ENCODE results near the gene BTG1. TPM values are rescaled to one million over a fixed set of nuclear protein-coding genes. Genes with fewer than 3 reads are reported as not detected.
A peak's percentile ranks its signal among the peaks of the same experiment; 100 is the strongest.
"Not testable (repeated sequence)": the region's sequence is repeated elsewhere in the genome, so short reads cannot be mapped to it uniquely, and the experiment has no call there.

Gene BTG1
- total RNA-seq, 2 donors from 2014 or later, result 121 to 152 TPM

DNA sequence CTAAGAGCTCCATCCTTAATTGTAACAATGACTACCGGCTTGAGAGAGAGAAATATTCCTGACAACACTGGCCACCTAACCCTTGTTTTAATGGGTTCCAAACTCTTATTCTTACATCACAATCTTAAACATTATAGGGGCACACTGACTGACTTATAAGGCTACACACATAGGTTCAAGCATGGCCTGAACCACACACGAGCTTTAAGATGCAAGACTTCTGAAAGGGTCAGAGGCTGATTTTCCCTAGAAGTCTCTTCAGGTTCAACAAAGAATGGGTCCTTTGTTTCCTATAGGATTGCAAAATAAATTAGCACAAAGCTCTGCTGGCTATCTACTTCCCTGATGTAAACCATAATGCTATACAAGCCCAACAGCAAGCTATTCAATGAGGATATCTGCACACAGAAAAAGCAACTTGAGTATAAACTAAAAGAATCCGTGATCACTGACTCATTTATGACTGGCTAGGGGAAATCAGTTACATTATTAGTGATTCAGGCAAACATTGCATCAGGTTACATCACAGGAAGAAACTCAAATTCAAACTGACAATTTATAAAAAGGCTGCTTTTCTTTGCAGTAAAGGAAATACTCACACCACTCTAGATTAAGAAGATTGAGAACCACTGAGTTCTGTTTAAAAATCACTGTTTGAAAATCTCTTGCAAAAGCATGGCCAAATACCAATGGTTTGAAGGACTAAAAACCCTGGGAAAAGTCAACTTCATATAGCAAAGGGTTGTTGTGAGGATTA lies 8.5 kb downstream of the BTG1 start:
- intact Hi-C loops (cut with DNase I), result loop anchor here in 1 of 2 donors (10.0 kb wide), 1 partner anchor 562 kb away; no protein-coding TSS in a partner anchor

DNA sequence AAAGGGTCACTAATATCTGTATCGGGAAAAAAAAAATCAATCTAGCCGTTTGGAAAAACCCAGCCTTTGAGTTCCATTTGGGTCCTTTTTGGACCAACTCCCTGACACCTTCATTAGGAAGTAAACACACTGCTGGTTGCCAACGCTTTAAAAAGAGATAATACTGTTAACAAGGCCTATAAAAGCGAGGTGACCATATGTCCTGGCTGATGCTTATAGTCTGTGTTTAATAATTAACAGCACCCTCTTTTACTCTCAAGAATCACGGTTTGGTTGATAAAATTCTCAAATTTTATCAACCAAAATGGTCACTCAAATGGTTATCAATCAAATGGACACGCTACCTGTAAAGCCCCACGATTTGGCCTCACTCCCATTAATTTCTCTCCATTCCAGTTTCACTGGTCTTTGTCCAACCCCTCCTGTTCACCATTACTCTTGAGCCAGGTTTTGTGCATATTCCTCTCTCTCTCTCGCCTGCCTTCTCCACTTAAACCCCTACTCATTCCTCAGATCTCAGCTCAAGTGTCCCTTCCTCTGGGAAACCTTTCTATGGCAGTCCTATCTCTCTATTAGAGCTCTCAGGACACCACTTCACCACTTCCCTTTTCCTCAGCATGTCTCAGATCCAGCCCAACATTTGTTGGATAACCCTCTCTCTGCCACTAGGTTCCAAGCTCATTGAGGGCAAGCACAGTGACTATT lies 9.5 kb downstream of the BTG1 start:
- intact Hi-C loops (cut with DNase I), result loop anchor here in 1 of 2 donors (10.0 kb wide), 1 partner anchor 561 kb away; no protein-coding TSS in a partner anchor
- peak in 1 of 2 donors; percentile 45 for ATAC-seq

More for the DNA sequence above, 8.5 kb downstream of the BTG1 start:
- peak in 1 of 2 donors; percentile 25 for ATAC-seq
- no peak for DNase-seq

DNA sequence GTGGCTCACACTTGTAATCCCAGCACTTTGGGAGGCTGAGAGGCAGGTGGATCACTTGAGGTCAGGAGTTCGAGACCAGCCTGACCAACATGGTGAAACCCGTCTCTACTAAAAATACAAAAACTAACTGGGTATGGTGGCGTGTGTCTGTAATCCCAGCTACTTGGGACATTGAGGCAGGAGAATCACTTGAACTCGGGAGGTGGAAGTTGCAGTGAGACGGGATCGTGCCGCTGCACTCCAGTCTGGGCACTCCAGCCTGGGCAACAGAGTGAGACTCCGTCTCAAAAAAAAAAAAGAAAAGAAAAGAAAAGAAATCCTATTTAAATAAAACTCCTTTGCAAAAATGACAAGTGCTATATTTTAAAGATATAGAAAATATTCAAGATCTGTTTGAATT lies 10.1 kb downstream of the BTG1 start:
- not testable (repeated sequence) for DNase-seq, ATAC-seq
- intact Hi-C loops (cut with DNase I), result loop anchor here in 1 of 2 donors (10.0 kb wide), 1 partner anchor 561 kb away; no protein-coding TSS in a partner anchor

More for the DNA sequence above, 9.5 kb downstream of the BTG1 start:
- no peak for DNase-seq

DNA sequence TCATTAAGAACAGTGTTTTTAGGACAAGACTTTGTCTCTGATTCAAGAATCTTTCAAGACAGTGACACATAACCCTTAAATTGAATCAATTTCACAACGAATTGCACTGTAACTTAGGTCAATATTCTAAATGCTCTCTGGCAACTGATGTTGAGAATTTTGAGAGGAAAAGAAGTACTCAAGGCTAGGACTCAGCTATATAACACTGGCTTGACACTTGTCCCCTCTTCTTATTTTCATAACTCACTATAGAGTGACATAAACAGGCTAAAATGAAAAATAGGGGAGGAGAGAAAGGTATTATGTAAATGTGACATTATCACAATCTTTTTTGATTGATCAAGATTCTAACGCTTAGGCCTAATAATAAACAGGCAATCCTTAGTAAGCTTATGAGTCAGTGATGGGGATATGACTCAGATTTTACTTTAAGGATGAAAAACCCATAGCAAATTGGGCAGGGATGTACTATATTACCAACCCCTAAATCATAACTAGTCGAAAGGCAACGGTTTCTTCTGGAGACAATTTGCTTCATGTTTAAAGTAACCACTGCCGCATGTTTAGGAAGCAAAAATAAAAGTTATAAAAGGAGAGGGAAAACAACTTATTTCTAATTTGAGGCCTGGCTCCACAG lies 10.9 kb downstream of the BTG1 start:
- intact Hi-C loops (cut with DNase I), result loop anchor here in 1 of 2 donors (5.0 to 10.0 kb wide), 2 partner anchors 57 to 560 kb away; no protein-coding TSS in a partner anchor
- ATAC-seq (peak in 1 of 2 donors; percentile 6), DNase-seq (no peak)

DNA sequence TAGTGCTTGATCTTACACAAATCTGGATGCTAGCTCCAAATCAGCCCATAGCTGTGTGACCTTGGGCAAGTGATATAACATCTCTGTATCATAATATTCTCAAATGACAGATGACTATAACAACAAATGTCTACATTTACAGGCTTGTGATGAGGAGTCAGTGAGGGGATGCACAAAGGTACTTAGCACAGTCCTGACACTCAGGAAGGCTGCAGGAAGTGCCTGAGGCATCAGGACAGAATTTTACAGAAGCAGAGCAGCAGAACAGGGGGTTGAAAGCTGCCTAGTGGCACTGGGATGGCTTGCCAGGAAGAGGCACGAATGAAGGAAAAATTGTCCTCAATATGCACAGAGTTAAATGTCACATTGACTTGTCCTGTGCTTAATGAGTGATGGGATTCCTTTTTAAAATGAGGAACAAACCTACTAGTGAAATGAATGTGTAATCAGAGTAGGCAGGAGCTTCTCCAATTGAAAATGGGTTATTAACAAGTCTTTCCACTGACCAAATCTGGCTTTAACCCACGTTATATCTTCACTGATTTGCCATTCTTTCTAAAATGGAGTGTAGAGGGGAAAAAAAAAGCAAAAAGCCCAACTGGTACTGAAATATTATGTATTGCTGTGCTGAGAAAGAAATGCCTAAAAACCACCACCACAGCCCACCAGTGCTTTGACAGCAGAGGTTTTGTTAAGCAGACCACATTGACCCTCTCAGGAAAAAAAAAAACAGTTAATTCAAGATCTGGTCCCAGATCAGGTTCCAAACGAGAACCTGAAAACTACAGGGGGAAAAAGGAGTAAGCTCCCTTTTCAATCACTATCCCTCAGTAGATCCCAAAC lies 11.6 kb downstream of the BTG1 start:
- intact Hi-C loops (cut with DNase I), result loop anchor here in 1 of 2 donors (5.0 to 10.0 kb wide), 2 partner anchors 57 to 559 kb away; no protein-coding TSS in a partner anchor
- ATAC-seq (peak in 1 of 2 donors; percentile 18), DNase-seq (no peak)

DNA sequence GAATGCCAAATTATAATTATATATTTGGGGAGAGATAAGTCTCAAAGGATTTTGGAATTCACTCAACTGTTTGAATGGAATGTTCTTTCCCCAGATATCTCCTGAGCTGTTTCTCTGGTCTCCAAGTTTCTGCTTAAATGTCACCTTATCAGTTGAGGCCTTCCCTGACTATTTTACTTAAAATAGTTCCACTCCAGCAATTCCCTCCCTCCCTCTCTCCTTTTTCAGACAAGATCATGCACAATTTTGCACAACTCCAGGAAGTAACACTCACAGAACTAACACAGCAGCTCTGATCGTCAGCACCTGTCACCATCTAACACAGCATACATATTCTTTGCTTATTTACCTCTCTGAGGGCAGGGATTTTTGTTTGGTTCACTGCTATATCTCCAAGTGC lies 12.5 kb downstream of the BTG1 start:
- ATAC-seq (peak; percentile 65 to 73), DNase-seq (no peak)
- intact Hi-C loops (cut with DNase I), result loop anchor here in 1 of 2 donors (5.0 to 10.0 kb wide), 2 partner anchors 56 to 558 kb away; no protein-coding TSS in a partner anchor

DNA sequence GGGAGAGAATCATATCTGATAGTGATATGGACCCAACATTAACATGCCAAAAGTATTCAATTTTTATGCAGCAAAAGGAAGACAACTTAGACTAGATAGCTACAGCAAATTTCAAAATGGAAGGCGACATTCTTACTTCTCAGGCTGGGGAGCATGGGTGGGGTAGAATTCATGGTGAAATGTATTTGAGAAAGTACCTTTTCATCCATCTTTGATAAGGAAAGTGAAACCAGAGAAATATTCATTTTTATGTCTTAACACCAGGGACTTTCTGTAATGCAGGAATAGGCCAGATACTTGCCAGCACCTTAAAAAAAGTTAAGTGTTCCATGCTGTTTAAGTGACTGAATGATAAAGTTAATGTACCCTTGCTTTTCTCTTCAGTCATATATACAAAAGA lies 13.4 kb downstream of the BTG1 start:
- ATAC-seq, result no peak
- intact Hi-C loops (cut with DNase I), result loop anchor here in 1 of 2 donors (5.0 to 10.0 kb wide), 2 partner anchors 55 to 557 kb away; no protein-coding TSS in a partner anchor
- no peak for DNase-seq

DNA sequence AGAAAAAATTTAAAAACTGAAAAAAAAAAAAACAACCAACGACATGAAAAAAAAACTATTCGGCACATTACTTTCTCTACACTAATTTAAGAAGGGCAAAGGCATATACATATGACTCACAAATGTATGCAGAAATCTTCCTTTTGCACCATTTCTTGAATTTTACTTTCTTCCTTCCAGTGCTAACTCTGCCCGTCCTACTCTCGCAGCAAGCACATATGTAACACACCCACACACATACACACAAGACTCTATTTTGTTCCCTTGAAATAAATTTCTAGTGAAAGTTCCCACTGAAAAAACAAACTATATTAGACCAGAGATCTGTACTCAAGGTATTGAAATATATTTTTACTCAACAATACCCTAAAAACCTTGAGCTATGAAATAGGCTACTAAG lies 14.6 kb downstream of the BTG1 start:
- intact Hi-C loops (cut with DNase I), result loop anchor here in 1 of 2 donors (5.0 to 10.0 kb wide), 2 partner anchors 54 to 556 kb away; no protein-coding TSS in a partner anchor
- ATAC-seq, result no peak
- no peak for DNase-seq

DNA sequence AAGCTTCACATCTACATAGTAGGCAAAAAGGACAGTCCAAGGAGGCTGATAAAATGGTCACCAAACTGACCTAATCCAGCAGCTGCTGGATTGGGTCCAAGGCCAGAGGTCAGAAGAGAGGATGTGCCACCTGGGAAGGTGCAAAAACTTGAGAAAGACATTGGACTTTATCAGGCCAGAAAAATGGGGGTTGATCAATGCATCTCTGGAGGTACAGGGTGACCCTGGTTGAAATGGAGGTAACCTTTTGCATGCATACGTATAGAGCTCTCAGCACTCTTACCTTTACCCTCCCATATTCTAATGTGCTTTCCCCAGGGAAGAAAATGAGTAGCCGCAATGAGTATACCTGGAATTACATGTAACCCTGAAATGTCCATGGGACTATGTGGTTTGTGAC lies 16.0 kb downstream of the BTG1 start:
- intact Hi-C loops (cut with DNase I), result loop anchor here in 1 of 2 donors (5.0 to 10.0 kb wide), 2 partner anchors 52 to 555 kb away; no protein-coding TSS in a partner anchor
- DNase-seq, result no peak
- no peak for ATAC-seq

DNA sequence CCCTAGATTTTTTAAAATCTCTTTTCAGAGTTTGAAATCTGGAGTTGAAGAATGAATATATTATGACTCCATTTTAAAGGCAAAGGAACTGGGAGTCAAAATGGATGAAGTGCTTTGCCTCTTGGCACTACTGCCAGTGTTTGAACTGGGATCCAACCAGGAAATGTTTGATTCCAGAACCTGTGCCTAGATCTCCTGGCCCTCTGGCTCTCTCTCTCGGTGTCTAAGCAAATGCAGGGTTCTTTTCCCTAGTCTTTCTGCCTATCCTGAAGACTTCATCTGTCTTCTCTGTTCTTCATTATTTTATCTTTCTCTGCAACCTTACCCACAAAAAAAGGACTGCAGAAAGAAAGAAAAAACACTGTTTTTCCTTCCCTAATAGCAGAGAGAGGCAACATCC lies 17.0 kb downstream of the BTG1 start:
- DNase-seq, result no peak
- no peak for ATAC-seq
- intact Hi-C loops (cut with DNase I), result no loop called here

DNA sequence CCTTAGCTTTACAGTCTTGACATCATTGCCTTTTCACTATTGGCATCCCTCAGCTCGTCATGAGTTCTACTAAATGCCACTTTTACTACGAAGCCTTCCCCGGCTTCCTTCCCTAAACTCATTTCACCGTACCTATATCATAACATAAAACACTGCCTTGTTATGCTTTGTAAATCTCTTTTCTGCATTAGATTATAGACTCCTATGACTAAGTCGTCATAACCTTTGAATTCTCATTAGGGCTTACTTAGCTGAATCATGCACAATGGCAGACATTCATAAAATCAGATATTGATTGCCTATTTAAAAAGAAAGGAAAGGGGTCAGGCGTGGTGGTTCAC lies 21.0 kb downstream of the BTG1 start:
- no peak for DNase-seq
- intact Hi-C loops (cut with DNase I), result no loop called here
- no peak for ATAC-seq

DNA sequence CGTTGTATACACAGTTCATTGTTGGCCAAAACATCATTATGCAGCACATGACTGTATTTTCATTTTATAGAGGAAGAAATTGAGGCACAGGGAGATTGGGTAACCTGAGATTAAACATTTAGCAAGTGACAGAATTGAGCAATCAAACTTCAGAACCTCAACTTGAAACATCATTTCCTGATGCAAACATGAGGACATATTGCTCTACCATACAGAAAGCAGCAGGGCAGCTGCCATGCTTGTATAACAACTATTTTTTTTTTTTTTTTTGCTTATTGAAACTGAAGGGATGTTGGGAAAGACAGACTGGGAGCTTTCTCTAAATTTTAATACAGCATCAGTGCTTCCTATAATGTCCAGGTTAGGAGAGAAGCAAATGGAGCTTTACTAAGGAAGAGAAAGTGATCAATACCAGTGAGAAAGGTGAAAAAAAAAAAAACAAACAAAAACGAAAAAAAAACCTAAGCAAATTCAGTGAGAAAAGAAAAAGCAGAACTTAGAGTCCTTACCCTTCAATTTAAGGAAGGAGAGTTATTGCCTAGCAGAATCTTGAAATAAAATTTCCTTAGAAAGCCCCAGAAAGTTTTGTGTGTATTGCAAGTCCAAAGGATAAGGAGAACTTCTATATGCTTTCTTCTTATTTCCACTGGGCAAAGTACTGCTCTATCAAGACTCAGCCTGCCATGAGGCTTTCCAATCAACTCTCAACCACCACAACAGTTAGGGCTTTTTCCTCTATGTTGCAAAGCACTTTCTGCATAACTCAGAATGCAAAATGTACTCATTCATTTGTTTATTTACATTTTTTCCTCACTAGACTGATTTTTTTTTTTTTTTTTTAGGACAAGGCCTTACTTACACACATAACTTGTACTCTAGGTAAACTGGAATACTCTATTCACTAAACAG lies 21.6 kb downstream of the BTG1 start:
- DNase-seq, result no peak
- intact Hi-C loops (cut with DNase I), result no loop called here
- no peak for ATAC-seq

DNA sequence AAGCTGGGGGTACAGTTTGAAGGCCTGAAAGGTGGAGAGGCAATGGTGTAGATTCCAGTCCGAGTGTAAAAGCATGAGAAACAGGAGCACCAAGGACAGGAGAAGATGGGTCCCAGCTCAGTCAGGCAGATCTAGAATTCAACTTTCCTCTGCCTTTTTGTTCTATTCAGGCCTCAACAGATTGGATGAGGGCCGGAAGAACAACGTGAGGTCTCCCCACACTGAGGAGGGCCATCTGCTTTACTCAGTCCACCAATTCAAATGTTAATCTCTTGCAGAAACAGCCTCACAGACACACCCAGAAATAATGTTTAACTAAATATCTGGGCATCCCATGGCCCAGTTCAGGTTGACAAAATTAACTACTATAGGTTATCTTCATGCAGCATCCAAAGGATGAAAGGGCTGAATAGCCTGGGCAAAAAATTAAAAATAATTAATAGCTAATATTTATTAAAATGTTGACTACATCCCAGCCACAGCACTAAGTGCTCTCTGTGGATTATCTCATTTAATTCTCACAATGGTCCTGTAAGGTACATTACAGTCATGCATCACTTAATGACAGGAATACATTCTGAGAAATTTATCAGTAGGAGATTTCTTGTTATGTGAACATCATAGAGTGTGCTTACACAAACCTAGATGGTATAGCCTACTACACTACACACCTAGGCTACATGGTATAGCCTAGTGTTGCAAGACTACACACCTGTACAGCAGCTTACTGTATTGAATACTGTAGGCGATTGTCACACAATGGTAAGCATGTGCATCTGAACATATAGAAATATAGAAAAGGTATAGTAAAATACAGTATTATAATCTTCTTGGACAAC lies 22.5 kb downstream of the BTG1 start:
- ATAC-seq, result no peak
- intact Hi-C loops (cut with DNase I), result no loop called here
- DNase-seq, result no peak

DNA sequence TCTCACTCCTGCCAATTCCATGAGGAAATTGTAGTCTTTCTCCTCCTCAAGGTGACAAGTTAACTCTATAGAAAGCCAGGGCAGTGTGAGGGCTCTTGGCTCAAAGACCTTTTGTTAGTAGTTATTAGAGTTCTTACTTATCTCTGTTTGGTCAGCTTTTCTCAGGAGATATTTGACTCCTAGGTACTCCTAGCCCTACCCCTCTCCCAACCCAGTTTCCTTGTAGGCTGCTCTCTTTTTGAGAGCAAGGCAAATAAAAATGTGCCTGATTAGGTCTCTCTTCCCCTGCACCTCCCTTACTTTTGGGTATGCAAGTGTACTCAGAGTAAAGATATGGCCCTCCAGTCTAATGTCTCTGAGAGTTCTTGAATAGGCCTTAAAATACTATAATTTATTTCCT lies 23.8 kb downstream of the BTG1 start:
- DNase-seq (no peak), ATAC-seq (no peak)
- intact Hi-C loops (cut with DNase I), result no loop called here

DNA sequence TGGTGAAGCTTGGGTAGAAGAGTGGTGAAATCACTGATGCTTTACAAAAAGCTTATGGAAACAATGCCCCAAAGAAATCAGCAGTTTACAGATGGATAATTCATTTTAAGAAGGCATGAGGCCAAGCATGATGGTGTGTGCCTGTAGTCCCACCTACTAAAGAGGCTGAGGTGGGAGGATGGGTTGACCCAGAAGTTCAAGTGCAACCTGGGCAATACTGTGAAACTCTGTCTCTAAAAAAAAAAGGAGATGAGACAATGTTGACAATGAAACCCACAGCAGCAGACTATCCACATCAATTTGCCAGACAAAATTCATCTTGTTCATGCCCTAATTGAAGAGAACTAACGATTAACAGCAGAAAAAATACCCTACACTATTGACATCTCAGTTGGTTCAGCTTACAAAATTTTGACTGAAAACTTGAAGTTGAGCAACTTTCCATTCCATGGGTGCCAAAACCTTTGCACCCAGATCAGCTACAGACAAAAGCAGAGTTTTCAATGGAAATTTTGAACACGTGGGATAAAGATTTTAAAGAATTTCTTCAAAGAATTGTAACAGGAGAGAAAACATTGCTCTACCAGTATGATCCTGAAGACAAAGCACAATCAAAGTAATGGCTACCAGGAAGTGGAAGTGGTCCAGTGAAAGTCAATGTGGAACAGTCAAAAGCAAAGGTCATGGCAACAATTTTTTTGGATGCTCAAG lies 26.7 kb downstream of the BTG1 start:
- intact Hi-C loops (cut with DNase I), result no loop called here
- ATAC-seq, result no peak
- no peak for DNase-seq

DNA sequence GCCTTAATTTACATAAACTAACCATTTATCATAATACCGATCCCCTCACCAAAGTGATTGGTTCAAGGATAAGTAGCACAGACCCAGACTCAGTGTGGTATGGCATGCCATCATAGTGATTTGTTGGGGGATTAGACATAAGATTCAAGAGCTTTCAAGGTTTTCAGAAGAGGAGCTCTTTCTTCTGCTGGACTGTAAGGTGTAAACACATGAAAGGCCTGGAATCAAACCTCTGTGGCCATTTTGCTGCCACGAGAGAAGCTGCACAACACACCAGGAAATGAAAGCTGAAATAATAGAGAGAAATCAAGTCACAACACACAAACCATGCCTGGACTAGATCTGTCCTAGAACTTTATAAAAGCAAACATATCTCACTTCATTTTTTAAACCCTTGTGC lies 30.8 kb downstream of the BTG1 start:
- no peak for ATAC-seq
- intact Hi-C loops (cut with DNase I), result no loop called here

More for the DNA sequence above, 30.8 kb downstream of the BTG1 start:
- DNase-seq, result no peak

Measured in left cardiac atrium (tissue), 4 donors.